Measurements from ENCODE around the gene CCDC92B. TPM values are rescaled to one million over a fixed set of nuclear protein-coding genes. Genes with fewer than 3 reads are reported as not detected.

The CCDC92B gene
- not detected in 2 replicates for total RNA-seq

DNA sequence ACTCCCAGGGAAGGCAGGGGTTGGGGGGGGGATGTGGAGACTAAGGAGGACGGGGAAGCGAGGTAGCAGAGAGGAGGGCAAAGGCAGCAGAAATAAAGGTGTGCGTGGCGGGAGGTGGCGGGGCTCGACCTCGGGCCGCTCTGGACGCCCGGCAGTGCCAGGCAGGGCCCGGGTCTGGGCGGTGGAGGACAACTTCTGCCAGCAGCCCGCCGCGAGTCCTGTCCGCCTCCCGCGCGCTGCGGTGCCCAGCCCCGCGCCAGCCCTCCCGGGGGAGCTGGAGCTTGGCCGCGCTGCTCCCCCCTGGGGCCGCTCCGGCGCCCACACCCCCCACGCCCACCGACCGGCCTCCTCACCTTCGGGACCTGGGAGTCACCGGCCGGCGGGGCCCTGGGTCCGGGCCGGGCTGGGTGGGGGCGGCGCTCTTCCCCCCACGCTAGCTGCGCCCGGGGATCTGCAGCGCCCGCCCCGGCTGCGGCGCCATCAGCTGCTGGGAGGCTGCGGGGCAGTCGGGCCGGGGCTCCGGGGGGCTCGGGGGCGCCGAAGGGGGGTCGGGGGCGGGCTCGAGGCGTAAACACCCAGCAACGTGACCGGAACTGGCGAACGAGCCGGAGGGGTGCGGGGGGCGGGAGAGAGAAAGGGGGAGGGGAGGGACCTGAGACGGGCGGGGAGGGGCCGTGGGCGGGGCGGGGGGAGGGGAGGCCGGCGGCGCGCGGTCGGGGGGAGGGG is at the start of gene CCDC92B:
Gene CCDC92B (minus strand): TSS at position 595 of the 726 bp plus-strand sequence. CDS start 14,507 bp downstream, outside the sequence.

GRCh38 chr17:2796164-2797125 is 47.0 kb upstream of the CCDC92B start, which contains the start of gene RAP1GAP2:
TSS of gene RAP1GAP2 (plus strand) at chr17:2796438. CDS start at chr17:2796528, 90 bp downstream.

DNA sequence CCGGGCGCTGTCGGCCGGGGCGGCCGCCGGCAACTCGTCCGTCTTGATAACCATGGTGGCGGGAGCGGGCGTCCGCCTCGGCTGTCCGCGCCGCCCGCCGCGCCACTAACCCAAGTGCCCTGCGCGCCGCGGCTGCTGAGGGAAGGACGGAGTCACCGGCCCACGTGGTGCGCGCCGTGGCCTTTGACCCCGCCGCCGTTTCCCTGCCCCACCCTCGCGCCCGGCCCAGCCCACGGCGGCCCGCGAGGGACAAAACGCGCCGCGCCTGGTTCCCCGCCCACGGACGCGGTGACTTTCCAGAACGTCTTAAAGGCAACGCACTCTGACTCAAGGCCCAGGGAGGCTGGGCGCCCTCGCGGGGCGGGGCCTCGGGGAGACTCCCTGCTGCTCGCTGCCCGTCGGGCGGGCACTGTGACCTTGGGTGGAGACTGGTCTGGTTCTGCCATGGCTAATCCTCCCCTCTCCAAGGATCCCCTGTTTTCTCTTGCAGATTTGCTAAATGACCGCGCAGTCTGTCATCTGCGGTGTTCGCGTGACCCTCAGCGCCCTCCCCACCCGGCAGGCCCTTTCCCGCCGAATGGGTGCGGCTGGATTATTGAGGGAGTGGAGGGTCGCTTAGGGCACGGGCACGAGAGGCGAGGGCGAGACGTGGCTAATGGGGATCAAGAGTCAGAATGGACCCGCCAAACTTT is 37.7 kb downstream of the CCDC92B start, which contains the start of gene CLUH:
Gene CLUH (minus strand): TSS at position 157 of the 692 bp plus-strand sequence. CDS start 103 bp downstream, at position 54.

Other genes with a start within 250 kb of the CCDC92B start
- 15.5 and 15.8 TPM in 2 replicates for gene METTL16, start 237.8 kb downstream of the CCDC92B start, total RNA-seq
- 84.4 and 85.7 TPM in 2 replicates for gene PAFAH1B1, start 156.0 kb downstream of the CCDC92B start, total RNA-seq
- gene CLUH, start 37.9 kb downstream of the CCDC92B start, total RNA-seq: 26.2 and 56.9 TPM in 2 replicates
- gene RAP1GAP2, start 46.8 kb upstream of the CCDC92B start, total RNA-seq: 0.28 and 0.96 TPM in 2 replicates